Neural crest cell (in vitro differentiated cells): Measurements from ENCODE around the gene POLR3K. TPM values are rescaled to one million over a fixed set of nuclear protein-coding genes. Genes with fewer than 3 reads are reported as not detected.

Experiments
- DNase-seq: peaks from one replicate; pipeline ENCODE4 v3.0.0; 2021; ENCODE audit warnings: low read depth, mixed read lengths, low spot score
- H3K27ac Mint-ChIP-seq: one replicate; pipeline ENCODE4 v1.8.0; 2021; ENCODE audit warnings: mild to moderate bottlenecking, mixed read lengths; ENCODE audit not compliant: unreplicated experiment
- H3K27me3 Mint-ChIP-seq: 2 replicates; pipeline ENCODE4 v1.8.0; 2021; ENCODE audit warnings: low read depth, mild to moderate bottlenecking, mixed read lengths
- H3K36me3 Mint-ChIP-seq: 2 replicates; pipeline ENCODE4 v1.8.0; 2021; ENCODE audit warnings: low read depth, mild to moderate bottlenecking, mixed read lengths
- H3K4me1 Mint-ChIP-seq: 2 replicates; pipeline ENCODE4 v1.8.0; 2021; ENCODE audit warnings: mixed read lengths
- H3K4me3 Mint-ChIP-seq: one replicate; pipeline ENCODE4 v1.8.0; 2021; ENCODE audit warnings: mild to moderate bottlenecking, mixed read lengths
- H3K9me3 Mint-ChIP-seq: 2 replicates; pipeline ENCODE4 v1.8.0; 2021; ENCODE audit warnings: mixed read lengths
- CTCF ChIP-seq: fragments of 200-600 bp; sonication (generic); conservative IDR thresholded peaks from 2 replicates; pipeline ENCODE4 v1.5.0; 2021; ENCODE audit warnings: antibody characterized with exemption, mild to moderate bottlenecking
- total RNA-seq: library from RNA; stranded (reverse); gene quantifications from 2 replicates; pipeline ENCODE4 v1.2.1, GENCODE V29; 2021

POLR3K gene
- total RNA-seq, 1 donor from 2014 or later, result 36.7 TPM

- H3K9me3 Mint-ChIP-seq, result no peaks in the 10 kb centered on the region
- no peaks in the 10 kb centered on the region for H3K27me3 Mint-ChIP-seq
- peaks cover 4% of the 10 kb centered on the region for H3K4me1 Mint-ChIP-seq
- no peak for DNase-seq
- no peaks in the 10 kb centered on the region for H3K36me3 Mint-ChIP-seq
- TF ChIP-seq CTCF, result no peak
- H3K27ac Mint-ChIP-seq, result no peak overlapping the region
- no peak overlapping the region for H3K4me3 Mint-ChIP-seq
Measured at GRCh38 chr16:88613-89012, 35.2 kb upstream of the POLR3K start.

- Mint-ChIP-seq H3K27me3 (no peaks in the 10 kb centered on the region), H3K36me3 (no peaks in the 10 kb centered on the region), H3K27ac (peak overlapping the region; percentile 27), H3K9me3 (no peaks in the 10 kb centered on the region), H3K4me3 (no peak overlapping the region), H3K4me1 (peaks cover 6% of the 10 kb centered on the region)
- no peak for DNase-seq
- no peak for TF ChIP-seq CTCF
Measured at GRCh38 chr16:86483-86952, 33.1 kb upstream of the POLR3K start.

- peaks cover 6% of the 10 kb centered on the region for H3K4me1 Mint-ChIP-seq
- H3K27ac Mint-ChIP-seq, result no peak overlapping the region
- no peak for DNase-seq
Measured at GRCh38 chr16:85865-86264, 32.5 kb upstream of the POLR3K start.

GRCh38 chr16:85407-85782, 32.0 kb upstream of the POLR3K start:
- Mint-ChIP-seq H3K9me3 (no peaks in the 10 kb centered on the region), H3K4me1 (peaks cover 6% of the 10 kb centered on the region), H3K36me3 (no peaks in the 10 kb centered on the region), H3K27ac (no peak overlapping the region), H3K4me3 (no peak overlapping the region), H3K27me3 (no peaks in the 10 kb centered on the region)
- no peak for TF ChIP-seq CTCF
- no peak for DNase-seq

More at GRCh38 chr16:85865-86264, 32.5 kb upstream of the POLR3K start:
- no peak overlapping the region for H3K4me3 Mint-ChIP-seq
- no peaks in the 10 kb centered on the region for H3K36me3 Mint-ChIP-seq
- TF ChIP-seq CTCF, result no peak
- no peaks in the 10 kb centered on the region for H3K9me3 Mint-ChIP-seq
- H3K27me3 Mint-ChIP-seq, result no peaks in the 10 kb centered on the region

GRCh38 chr16:84718-85406, 31.5 kb upstream of the POLR3K start:
- H3K9me3 Mint-ChIP-seq, result no peaks in the 10 kb centered on the region
- peaks cover 6% of the 10 kb centered on the region for H3K4me1 Mint-ChIP-seq
- peak overlapping the region; percentile 50 for H3K27ac Mint-ChIP-seq
- no peak for TF ChIP-seq CTCF
- H3K36me3 Mint-ChIP-seq, result no peaks in the 10 kb centered on the region
- no peak for DNase-seq
- H3K4me3 Mint-ChIP-seq, result peak overlapping the region; percentile 41
- H3K27me3 Mint-ChIP-seq, result no peaks in the 10 kb centered on the region
